HG03060 (cell line): ENCODE data around the gene TEX10.
"Not testable (repeated sequence)": the region's sequence is repeated elsewhere in the genome, so short reads cannot be mapped to it uniquely, and the experiment has no call there.

Experiments used
- ATAC-seq: cut with Tn5 transposase; IDR thresholded peaks from one replicate; pipeline ENCODE4 v1.9.1; 2021; ENCODE audit warnings: low read depth, moderate number of reproducible peaks; ENCODE audit not compliant: unreplicated experiment

The TEX10 gene

GRCh38 chr9:100351508-100351907, 1.2 kb downstream of the TEX10 start:
- ATAC-seq = no peak

GRCh38 chr9:100350188-100350587, 2.6 kb downstream of the TEX10 start:
- no peak for ATAC-seq

GRCh38 chr9:100346836-100347235, 5.9 kb downstream of the TEX10 start:
- no peak for ATAC-seq

GRCh38 chr9:100341889-100342288, 10.9 kb downstream of the TEX10 start:
- ATAC-seq = no peak

- no peak for ATAC-seq
Measured at GRCh38 chr9:100340224-100340623, 12.5 kb downstream of the TEX10 start.

- ATAC-seq = not testable (repeated sequence)
Measured at GRCh38 chr9:100338736-100339135, 14.0 kb downstream of the TEX10 start.

- no peak for ATAC-seq
Measured at GRCh38 chr9:100324594-100325200, 28.0 kb downstream of the TEX10 start.

- ATAC-seq = no peak
Measured at GRCh38 chr9:100322954-100323536, 29.7 kb downstream of the TEX10 start.

- no peak for ATAC-seq
Measured at GRCh38 chr9:100317706-100318105, 35.0 kb downstream of the TEX10 start.

- ATAC-seq = no peak
Measured at GRCh38 chr9:100315561-100315960, 37.2 kb downstream of the TEX10 start.

- no peak for ATAC-seq
Measured at GRCh38 chr9:100309992-100310391, 42.8 kb downstream of the TEX10 start.

- no peak for ATAC-seq
Measured at GRCh38 chr9:100308965-100309564, 43.7 kb downstream of the TEX10 start.

GRCh38 chr9:100307080-100307479, 45.7 kb downstream of the TEX10 start:
- no peak for ATAC-seq

- no peak for ATAC-seq
Measured at GRCh38 chr9:100306283-100306682, 46.5 kb downstream of the TEX10 start.

- ATAC-seq = no peak
Measured at GRCh38 chr9:100303747-100304146, 49.0 kb downstream of the TEX10 start.

GRCh38 chr9:100298378-100298777, 54.4 kb downstream of the TEX10 start:
- no peak for ATAC-seq

GRCh38 chr9:100296407-100296806, 56.3 kb downstream of the TEX10 start:
- no peak for ATAC-seq

- ATAC-seq = no peak
Measured at GRCh38 chr9:100295240-100295639, 57.5 kb downstream of the TEX10 start.

GRCh38 chr9:100294806-100295205, 57.9 kb downstream of the TEX10 start:
- ATAC-seq = no peak

- no peak for ATAC-seq
Measured at GRCh38 chr9:100294341-100294740, 58.4 kb downstream of the TEX10 start.

- ATAC-seq = no peak
Measured at GRCh38 chr9:100292414-100292813, 60.3 kb downstream of the TEX10 start.

- no peak for ATAC-seq
Measured at GRCh38 chr9:100290714-100291113, 62.0 kb downstream of the TEX10 start.
